Measurements from ENCODE around the gene SLC16A6.
"Not testable (repeated sequence)": the region's sequence is repeated elsewhere in the genome, so short reads cannot be mapped to it uniquely, and the experiment has no call there.

DNA sequence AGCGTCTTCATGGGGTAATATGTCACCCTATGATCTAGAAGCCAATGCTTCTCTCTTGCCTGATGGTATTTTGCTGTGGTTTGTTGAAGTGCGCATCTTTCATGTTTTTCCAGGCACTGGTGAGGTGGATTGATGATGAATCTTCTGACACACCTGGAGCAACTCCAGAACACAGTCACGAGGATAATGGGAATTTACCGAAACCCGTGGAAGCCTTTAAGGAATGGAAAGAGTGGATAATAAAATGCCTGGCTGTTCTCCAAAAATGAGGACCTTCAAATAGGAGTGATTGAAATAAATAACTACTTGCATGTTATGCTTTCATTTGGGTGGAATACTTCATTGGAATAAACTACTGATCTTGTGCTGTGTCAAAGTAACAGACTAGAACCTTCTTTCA is 34.2 kb downstream of the SLC16A6 start:
- not testable (repeated sequence) for TF ChIP-seq SMC3 (IDR thresholded peaks at IDR 0.05; ENCODE audit: low read depth, low read length); MXI1 (IDR thresholded peaks at IDR 0.05; ENCODE audit: borderline replicate concordance, low read depth, low read length); CEBPB (IDR thresholded peaks at IDR 0.05; ENCODE audit: low read depth, low read length); NFE2L2 (IDR thresholded peaks at IDR 0.05; ENCODE audit: low read depth, low read length); CHD1 (IDR thresholded peaks at IDR 0.05; ENCODE audit: low read depth, low read length); POLR2A (IDR thresholded peaks at IDR 0.05; ENCODE audit: low read depth, low read length); RAD21 (IDR thresholded peaks at IDR 0.05; ENCODE audit: low read length); RCOR1 (IDR thresholded peaks at IDR 0.05; ENCODE audit: insufficient replicate concordance, low read length); MAFK (IDR thresholded peaks at IDR 0.05; ENCODE audit: low read depth, low read length)
- TF ChIP-seq, protein P1, sequence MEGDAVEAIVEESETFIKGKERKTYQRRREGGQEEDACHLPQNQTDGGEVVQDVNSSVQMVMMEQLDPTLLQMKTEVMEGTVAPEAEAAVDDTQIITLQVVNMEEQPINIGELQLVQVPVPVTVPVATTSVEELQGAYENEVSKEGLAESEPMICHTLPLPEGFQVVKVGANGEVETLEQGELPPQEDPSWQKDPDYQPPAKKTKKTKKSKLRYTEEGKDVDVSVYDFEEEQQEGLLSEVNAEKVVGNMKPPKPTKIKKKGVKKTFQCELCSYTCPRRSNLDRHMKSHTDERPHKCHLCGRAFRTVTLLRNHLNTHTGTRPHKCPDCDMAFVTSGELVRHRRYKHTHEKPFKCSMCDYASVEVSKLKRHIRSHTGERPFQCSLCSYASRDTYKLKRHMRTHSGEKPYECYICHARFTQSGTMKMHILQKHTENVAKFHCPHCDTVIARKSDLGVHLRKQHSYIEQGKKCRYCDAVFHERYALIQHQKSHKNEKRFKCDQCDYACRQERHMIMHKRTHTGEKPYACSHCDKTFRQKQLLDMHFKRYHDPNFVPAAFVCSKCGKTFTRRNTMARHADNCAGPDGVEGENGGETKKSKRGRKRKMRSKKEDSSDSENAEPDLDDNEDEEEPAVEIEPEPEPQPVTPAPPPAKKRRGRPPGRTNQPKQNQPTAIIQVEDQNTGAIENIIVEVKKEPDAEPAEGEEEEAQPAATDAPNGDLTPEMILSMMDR (conservative IDR thresholded peaks at IDR 0.05; ENCODE audit: low read depth, low read length) = not testable (repeated sequence)
- TF ChIP-seq, protein P2, sequence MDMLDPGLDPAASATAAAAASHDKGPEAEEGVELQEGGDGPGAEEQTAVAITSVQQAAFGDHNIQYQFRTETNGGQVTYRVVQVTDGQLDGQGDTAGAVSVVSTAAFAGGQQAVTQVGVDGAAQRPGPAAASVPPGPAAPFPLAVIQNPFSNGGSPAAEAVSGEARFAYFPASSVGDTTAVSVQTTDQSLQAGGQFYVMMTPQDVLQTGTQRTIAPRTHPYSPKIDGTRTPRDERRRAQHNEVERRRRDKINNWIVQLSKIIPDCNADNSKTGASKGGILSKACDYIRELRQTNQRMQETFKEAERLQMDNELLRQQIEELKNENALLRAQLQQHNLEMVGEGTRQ (IDR thresholded peaks at IDR 0.05; ENCODE audit: low read depth, low read length) = not testable (repeated sequence)
